ENCODE data around the gene KLRD1.
"Not testable (repeated sequence)": the region's sequence is repeated elsewhere in the genome, so short reads cannot be mapped to it uniquely, and the experiment has no call there.

- TF ChIP-seq POLR2A (IDR thresholded peaks at IDR 0.05; ENCODE audit: low read length); GATA1 (IDR thresholded peaks at IDR 0.05; ENCODE audit: low read depth, low read length): not testable (repeated sequence)
Observed at GRCh38 chr12:10328691-10329090, 21.0 kb downstream of the KLRD1 start.
